Liver (tissue), 9 donors: Measurements from ENCODE around the gene TNPO3. TPM values are rescaled to one million over a fixed set of nuclear protein-coding genes. Genes with fewer than 3 reads are reported as not detected.

Experiments used
- DNase-seq: peaks from one replicate; pipeline ENCODE4 v3.0.0-alpha.2; 2017; ENCODE audit warnings: low spot score
- H3K27ac ChIP-seq, 2 donors: one replicate each; pipeline ENCODE4 v1.7.0; 2013; ENCODE audit warnings: inconsistent platforms in 2 of 2, low read length in 2 of 2, control low read depth in 1 of 2, low read depth in 1 of 2, mild to moderate bottlenecking in 1 of 2
- H3K27me3 ChIP-seq, 4 donors: one replicate each; pipeline versions ENCODE4 v1.6.1 to v1.7.0; 2013; ENCODE audit warnings: low read length in 3 of 4, inconsistent platforms in 1 of 4, mild to moderate bottlenecking in 1 of 4, moderate library complexity in 1 of 4; ENCODE audit not compliant: control insufficient read depth in 4 of 4, insufficient read depth in 4 of 4
- H3K36me3 ChIP-seq, 4 donors: one replicate each; pipeline versions ENCODE4 v1.6.1 to v1.7.0; 2013; ENCODE audit warnings: low read length in 3 of 4, mild to moderate bottlenecking in 3 of 4, low read depth in 1 of 4, moderate library complexity in 1 of 4; ENCODE audit not compliant: control insufficient read depth in 4 of 4, insufficient read depth in 3 of 4
- H3K4me1 ChIP-seq, 4 donors: one replicate each; pipeline versions ENCODE4 v1.6.1 to v1.7.0; 2013; ENCODE audit warnings: low read length in 3 of 4, mild to moderate bottlenecking in 3 of 4, moderate library complexity in 1 of 4; ENCODE audit not compliant: control insufficient read depth in 4 of 4, insufficient read depth in 4 of 4
- H3K4me3 ChIP-seq, 3 donors: one replicate each; pipeline versions ENCODE4 v1.6.1 to v1.7.0; 2013; ENCODE audit warnings: low read length in 3 of 3, control low read depth in 1 of 3, low read depth in 1 of 3, mild to moderate bottlenecking in 1 of 3
- H3K9ac ChIP-seq, 2 donors: one replicate each; pipeline ENCODE4 v1.7.0; 2013; ENCODE audit warnings: low read length in 2 of 2, mild to moderate bottlenecking in 2 of 2, moderate library complexity in 2 of 2, control low read depth in 1 of 2, low read depth in 1 of 2
- H3K9me3 ChIP-seq, 4 donors: one replicate each; pipeline versions ENCODE4 v1.6.1 to v1.7.0; 2013; ENCODE audit warnings: low read length in 3 of 4; ENCODE audit not compliant: control insufficient read depth in 4 of 4
- ATF3 ChIP-seq: IDR thresholded peaks from 2 replicates; pipeline ENCODE4 v1.6.1; 2016; ENCODE audit warnings: antibody characterized with exemption
- CTCF ChIP-seq: fragments of 150-350 bp; IDR thresholded peaks from 2 replicates; pipeline ENCODE4 v1.5.1; 2017; ENCODE audit warnings: improper control_type of control experiment, low read depth, low read length; ENCODE audit not compliant: missing input control
- EGR1 ChIP-seq, 2 donors: IDR thresholded peaks; 2 replicates each; pipeline ENCODE4 v1.6.1; 2016 to 2018; ENCODE audit warnings: antibody characterized with exemption in 2 of 2, low read depth in 2 of 2
- FOXA1 ChIP-seq: IDR thresholded peaks from 2 replicates; pipeline ENCODE4 v1.6.1; 2016; ENCODE audit warnings: antibody characterized with exemption
- FOXA2 ChIP-seq: IDR thresholded peaks from 2 replicates; pipeline ENCODE4 v1.6.1; 2016; ENCODE audit warnings: antibody characterized with exemption
- HNF4A ChIP-seq, 2 donors: conservative IDR thresholded peaks; 2 replicates each; pipeline ENCODE4 v1.6.1; 2016; ENCODE audit warnings: antibody characterized with exemption in 2 of 2, mild to moderate bottlenecking in 2 of 2
- HNF4G ChIP-seq: IDR thresholded peaks from 2 replicates; pipeline ENCODE4 v1.6.1; 2016; ENCODE audit warnings: antibody characterized with exemption
- JUND ChIP-seq, 2 donors: IDR thresholded peaks; 2 replicates each; pipeline ENCODE4 v1.6.1; 2016; ENCODE audit warnings: antibody characterized with exemption in 2 of 2
- MAX ChIP-seq: IDR thresholded peaks from 2 replicates; pipeline ENCODE4 v1.6.1; 2016; ENCODE audit warnings: antibody characterized with exemption
- NR2F2 ChIP-seq: IDR thresholded peaks from 2 replicates; pipeline ENCODE4 v1.6.1; 2016; ENCODE audit warnings: antibody characterized with exemption
- RAD21 ChIP-seq, 2 donors: IDR thresholded peaks; 2 replicates each; pipeline ENCODE4 v1.6.1; 2016; ENCODE audit warnings: antibody characterized with exemption in 2 of 2, mild to moderate bottlenecking in 2 of 2
- REST ChIP-seq: IDR thresholded peaks from 2 replicates; pipeline ENCODE4 v1.6.1; 2016; ENCODE audit warnings: antibody characterized with exemption, mild to moderate bottlenecking
- RXRA ChIP-seq, 2 donors: IDR thresholded peaks; 2 replicates each; pipeline ENCODE4 v1.6.1; 2017 to 2018; ENCODE audit warnings: antibody characterized with exemption in 2 of 2, mild to moderate bottlenecking in 1 of 2
- SP1 ChIP-seq: IDR thresholded peaks from 2 replicates; pipeline ENCODE4 v1.6.1; 2018; ENCODE audit warnings: antibody characterized with exemption, mild to moderate bottlenecking
- TAF1 ChIP-seq: conservative IDR thresholded peaks from 2 replicates; pipeline ENCODE4 v1.6.1; 2016; ENCODE audit warnings: antibody characterized with exemption, mild to moderate bottlenecking
- YY1 ChIP-seq: IDR thresholded peaks from 2 replicates; pipeline ENCODE4 v1.6.1; 2016; ENCODE audit warnings: antibody characterized with exemption, mild to moderate bottlenecking
- ZBTB33 ChIP-seq: IDR thresholded peaks from 2 replicates; pipeline ENCODE4 v1.6.1; 2016; ENCODE audit warnings: antibody characterized with exemption
- WGBS: extraction: QIAGEN DNeasy Blood & Tissue Kit; methylation state at CpG from one replicate; pipeline ENCODE4 v1.1.7; 2013; 5-methylcytosine and 5-hydroxymethylcytosine counted together
- polyA plus RNA-seq, 2 donors: library from polyadenylated mRNA; stranded (reverse) in 1 of 2; unstranded in 1 of 2; fragments of 200-250 nt in 1 of 2; fragments of >200 nt in 1 of 2; fragmentation: Nextera tagmentation in 1 of 2; extraction: Ambion mirVana in 1 of 2; gene quantifications; one replicate each; pipeline versions ENCODE4 v1.2.1 to v1.2.3, GENCODE V29; 2013 to 2015
- total RNA-seq, 2 donors: library from RNA; depleted of rRNA; stranded (reverse); fragments of >200 nt; gene quantifications; one replicate each; pipeline ENCODE4 v1.2.3, GENCODE V29; 2014
- donor health status: healthy.
- donor health status: healthy.
- donor health status: healthy.
- donor health status: healthy.
- donor health status: healthy.

TNPO3 gene
- total and polyA plus RNA-seq, 4 donors, result 9.2 to 38.9 (median 20.0) TPM

GRCh38 chr7:129073738-129074137, 18.8 kb upstream of the TNPO3 start:
- H3K27ac ChIP-seq, result no peak overlapping the region
- no peaks in the 10 kb centered on the region for H3K36me3 ChIP-seq
- H3K9ac ChIP-seq, result no peak overlapping the region
- no peaks in the 10 kb centered on the region for H3K9me3 ChIP-seq
- no peak overlapping the region for H3K4me3 ChIP-seq
- no peak for DNase-seq
- WGBS, result 87% methylated on average over 4 of the region's 4 CpGs
- no peaks in the 10 kb centered on the region for H3K4me1 ChIP-seq
- no peaks in the 10 kb centered on the region for H3K27me3 ChIP-seq
- TF ChIP-seq TAF1, result no peak
- no peak for TF ChIP-seq FOXA1
- no peak for TF ChIP-seq EGR1 (IDR thresholded peaks at IDR 0.05; ENCODE audit: low read depth in 2 of 2)
- TF ChIP-seq RXRA (IDR thresholded peaks at IDR 0.05), result no peak
- no peak for TF ChIP-seq ATF3
- TF ChIP-seq NR2F2, result no peak
- no peak for TF ChIP-seq ZBTB33
- TF ChIP-seq REST, result no peak
- TF ChIP-seq HNF4A (conservative IDR thresholded peaks at IDR 0.05), result no peak
- TF ChIP-seq MAX, result no peak
- TF ChIP-seq YY1, result no peak
- TF ChIP-seq FOXA2, result no peak
- TF ChIP-seq CTCF, result no peak
- TF ChIP-seq JUND (IDR thresholded peaks at IDR 0.05), result no peak
- TF ChIP-seq SP1, result no peak
- no peak for TF ChIP-seq HNF4G

GRCh38 chr7:129073204-129073603, 18.3 kb upstream of the TNPO3 start:
- no peaks in the 10 kb centered on the region for H3K36me3 ChIP-seq
- TF ChIP-seq ATF3, result no peak
- TF ChIP-seq RAD21 (IDR thresholded peaks at IDR 0.05), result no peak
- TF ChIP-seq JUND (IDR thresholded peaks at IDR 0.05), result no peak
- TF ChIP-seq RXRA (IDR thresholded peaks at IDR 0.05), result no peak
- no peak for TF ChIP-seq NR2F2
- no peak for TF ChIP-seq SP1
- no peak for TF ChIP-seq EGR1 (IDR thresholded peaks at IDR 0.05; ENCODE audit: low read depth in 2 of 2)
- no peak for TF ChIP-seq ZBTB33
- no peak for TF ChIP-seq FOXA1
- no peak for DNase-seq
- H3K27ac ChIP-seq, result no peak overlapping the region
- WGBS, result 93% methylated on average over 1 of the region's 1 CpG
- no peaks in the 10 kb centered on the region for H3K9me3 ChIP-seq
- H3K4me3 ChIP-seq, result no peak overlapping the region
- H3K9ac ChIP-seq, result no peak overlapping the region
- no peaks in the 10 kb centered on the region for H3K4me1 ChIP-seq
- no peaks in the 10 kb centered on the region for H3K27me3 ChIP-seq
